HG03521 (cell line): Measurements from ENCODE around the gene TMEM229A.
"Not testable (repeated sequence)": the region's sequence is repeated elsewhere in the genome, so short reads cannot be mapped to it uniquely, and the experiment has no call there.

Experiments
- ATAC-seq: cut with Tn5 transposase; IDR thresholded peaks from one replicate; pipeline ENCODE4 v1.9.1; 2021; ENCODE audit warnings: mild to moderate bottlenecking, moderate library complexity; ENCODE audit not compliant: unreplicated experiment

The TMEM229A gene

GRCh38 chr7:124032369-124033094 lies at the start of gene TMEM229A:
TSS of gene TMEM229A (minus strand) at chr7:124033067. CDS start at chr7:124033003, 64 bp downstream.
- ATAC-seq = no peak

- not testable (repeated sequence) for ATAC-seq
Observed at GRCh38 chr7:124082234-124082633, 49.4 kb upstream of the TMEM229A start.

GRCh38 chr7:124077546-124077945 lies 44.7 kb upstream of the TMEM229A start:
- ATAC-seq = no peak

- no peak for ATAC-seq
Observed at GRCh38 chr7:124076841-124077240, 44.0 kb upstream of the TMEM229A start.

GRCh38 chr7:124074007-124074406 lies 41.1 kb upstream of the TMEM229A start:
- ATAC-seq = no peak

GRCh38 chr7:124073310-124073645 lies 40.4 kb upstream of the TMEM229A start:
- ATAC-seq = no peak

- ATAC-seq = no peak
Observed at GRCh38 chr7:124072603-124073309, 39.9 kb upstream of the TMEM229A start.

- no peak for ATAC-seq
Observed at GRCh38 chr7:124071843-124072242, 39.0 kb upstream of the TMEM229A start.

GRCh38 chr7:124062171-124062570 lies 29.3 kb upstream of the TMEM229A start:
- ATAC-seq = no peak

GRCh38 chr7:124060528-124060927 lies 27.7 kb upstream of the TMEM229A start:
- no peak for ATAC-seq

GRCh38 chr7:124059375-124059774 lies 26.5 kb upstream of the TMEM229A start:
- ATAC-seq = peak; percentile 99

- ATAC-seq = no peak
Observed at GRCh38 chr7:124058515-124058914, 25.6 kb upstream of the TMEM229A start.

GRCh38 chr7:124057872-124058271 lies 25.0 kb upstream of the TMEM229A start:
- no peak for ATAC-seq

GRCh38 chr7:124056234-124056633 lies 23.4 kb upstream of the TMEM229A start:
- ATAC-seq = no peak

GRCh38 chr7:124051681-124052377 lies 19.0 kb upstream of the TMEM229A start:
- no peak for ATAC-seq

GRCh38 chr7:124042826-124043225 lies 10.0 kb upstream of the TMEM229A start:
- ATAC-seq = no peak

- no peak for ATAC-seq
Observed at GRCh38 chr7:124041439-124041838, 8.6 kb upstream of the TMEM229A start.

GRCh38 chr7:124037902-124038301 lies 5.0 kb upstream of the TMEM229A start:
- ATAC-seq = not testable (repeated sequence)

- ATAC-seq = no peak
Observed at GRCh38 chr7:124035706-124036105, 2.8 kb upstream of the TMEM229A start.

- ATAC-seq = no peak
Observed at GRCh38 chr7:124034754-124035100, 1.9 kb upstream of the TMEM229A start.

- ATAC-seq = no peak
Observed at GRCh38 chr7:124033807-124034753, 1.2 kb upstream of the TMEM229A start.
